Raji (cell line): ENCODE measurements around the gene POU6F2.

Source experiments
- POLR2A ChIP-seq: IDR thresholded peaks from 2 replicates; pipeline ENCODE4 v1.6.1; 2011; ENCODE audit warnings: low read depth, low read length, control low read depth; ENCODE audit not compliant: insufficient read depth

The POU6F2 gene

GRCh38 chr7:39130857-39131526 lies 153.3 kb downstream of the POU6F2 start:
- no peak for TF ChIP-seq POLR2A

DNA sequence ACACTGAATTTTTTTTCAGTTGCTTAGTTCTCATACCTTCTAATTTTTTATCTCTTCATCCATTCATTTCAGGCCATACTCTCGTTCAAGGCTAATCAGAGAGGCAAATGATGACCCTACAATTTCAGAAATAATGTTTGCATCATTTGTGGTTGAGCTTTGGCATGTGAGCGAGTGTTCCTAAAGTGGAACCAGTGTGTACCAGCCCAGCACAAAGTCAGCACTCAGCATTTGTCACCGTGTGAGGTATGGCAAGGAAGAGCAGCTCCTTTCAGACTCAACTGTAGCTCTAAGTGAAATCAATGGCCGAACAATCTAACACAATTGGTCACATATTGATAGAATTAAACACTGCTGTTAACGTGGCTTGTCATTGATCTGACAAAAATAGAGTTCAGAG lies 154.6 kb downstream of the POU6F2 start:
- TF ChIP-seq POLR2A: no peak

DNA sequence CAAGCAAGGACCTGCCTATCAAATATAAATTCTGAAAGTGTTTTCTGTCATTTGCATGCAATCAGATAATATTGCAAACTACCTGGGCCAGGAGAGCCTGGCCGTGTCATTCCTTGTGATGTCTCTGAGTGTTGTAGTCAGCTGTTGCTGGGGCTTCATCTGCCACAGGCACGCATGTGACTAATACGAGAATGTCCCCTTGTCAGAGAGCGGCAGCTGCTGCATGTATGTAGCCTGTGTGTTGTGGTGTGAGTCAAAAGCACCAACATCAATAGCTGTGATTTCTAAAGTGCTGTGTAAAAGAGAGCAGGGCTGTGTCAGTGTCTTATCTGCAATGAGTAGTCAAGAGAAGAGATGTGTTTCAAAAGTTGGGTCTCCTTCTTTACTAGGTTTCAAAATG lies 155.4 kb downstream of the POU6F2 start:
- TF ChIP-seq POLR2A: no peak

- no peak for TF ChIP-seq POLR2A
These were observed 159.8 kb downstream of the POU6F2 start for GRCh38 chr7:39137480-39137879.

DNA sequence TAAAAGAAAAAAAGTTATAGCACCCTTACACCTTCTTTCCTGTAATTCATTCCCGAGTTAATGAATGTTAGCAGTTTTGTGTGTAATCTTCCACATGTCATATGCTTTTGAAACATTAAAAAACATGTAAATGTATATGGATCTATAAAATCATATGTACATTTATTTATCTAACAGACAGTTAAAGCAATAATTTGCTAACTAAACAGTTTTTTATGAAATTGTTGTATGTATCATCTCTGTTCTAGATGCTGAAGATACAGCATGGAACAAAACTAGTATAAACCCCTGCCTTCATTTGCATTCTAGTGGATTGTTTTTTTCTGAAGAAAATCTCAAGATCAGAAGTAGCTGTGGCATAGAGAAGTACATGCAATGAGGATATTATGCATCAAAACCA lies 165.0 kb downstream of the POU6F2 start:
- no peak for TF ChIP-seq POLR2A

GRCh38 chr7:39144420-39144819 lies 166.7 kb downstream of the POU6F2 start:
- no peak for TF ChIP-seq POLR2A

DNA sequence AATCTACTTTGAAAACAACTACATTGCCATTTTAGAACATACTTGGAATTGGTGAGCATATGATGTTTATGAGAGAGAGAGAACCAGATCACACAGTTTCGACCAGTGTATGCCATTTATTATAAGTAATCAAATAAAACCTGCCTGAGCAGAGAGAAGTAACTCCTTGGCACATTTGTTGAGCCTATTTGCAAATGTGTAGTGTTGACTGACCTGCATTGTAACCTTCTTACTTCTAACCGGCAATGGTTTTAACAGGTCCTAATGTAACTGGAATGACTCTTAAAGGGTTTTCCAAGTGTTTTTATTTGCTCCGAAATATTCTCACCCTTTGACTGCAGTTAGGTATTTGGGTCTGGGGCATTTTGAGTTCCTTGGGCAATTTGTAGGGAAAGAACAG lies 167.6 kb downstream of the POU6F2 start:
- no peak for TF ChIP-seq POLR2A

DNA sequence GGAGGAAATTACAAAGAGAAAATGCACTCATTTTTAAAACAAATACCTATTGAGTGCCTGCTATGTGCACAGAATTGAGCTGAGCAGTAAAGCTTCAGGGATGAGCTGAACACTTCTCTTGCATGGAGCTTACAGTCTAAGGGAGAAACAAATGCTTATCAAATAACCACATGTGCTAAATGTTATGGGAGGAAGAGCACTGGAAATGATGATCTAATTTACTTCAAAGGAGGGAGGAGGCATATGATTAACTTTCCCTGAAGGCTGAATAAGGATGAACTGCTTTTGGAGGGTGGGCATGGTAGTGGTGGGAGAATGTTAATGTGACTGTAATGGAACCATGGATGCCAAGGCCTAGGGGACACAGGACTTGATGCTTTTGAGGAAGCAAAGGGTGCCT lies 168.2 kb downstream of the POU6F2 start:
- TF ChIP-seq POLR2A: no peak

DNA sequence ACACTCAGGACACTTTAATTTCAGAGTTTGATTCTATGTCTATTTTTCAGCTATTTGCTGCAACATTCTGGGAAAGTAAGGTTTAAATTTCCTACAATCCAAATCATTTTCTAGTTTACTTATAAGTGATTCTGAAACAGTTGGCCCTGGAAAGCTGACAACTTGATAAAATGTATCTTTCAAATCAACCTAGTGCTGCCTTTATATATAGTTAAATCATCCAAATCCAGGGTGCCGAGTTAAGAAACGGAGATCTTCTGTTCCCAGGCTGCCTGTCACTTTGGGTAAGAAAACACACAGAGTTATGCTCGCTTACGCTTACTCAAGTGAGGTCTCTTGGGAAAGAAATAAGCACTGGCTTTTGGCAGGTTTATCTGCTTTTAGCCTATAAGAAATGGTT lies 175.0 kb downstream of the POU6F2 start:
- no peak for TF ChIP-seq POLR2A

DNA sequence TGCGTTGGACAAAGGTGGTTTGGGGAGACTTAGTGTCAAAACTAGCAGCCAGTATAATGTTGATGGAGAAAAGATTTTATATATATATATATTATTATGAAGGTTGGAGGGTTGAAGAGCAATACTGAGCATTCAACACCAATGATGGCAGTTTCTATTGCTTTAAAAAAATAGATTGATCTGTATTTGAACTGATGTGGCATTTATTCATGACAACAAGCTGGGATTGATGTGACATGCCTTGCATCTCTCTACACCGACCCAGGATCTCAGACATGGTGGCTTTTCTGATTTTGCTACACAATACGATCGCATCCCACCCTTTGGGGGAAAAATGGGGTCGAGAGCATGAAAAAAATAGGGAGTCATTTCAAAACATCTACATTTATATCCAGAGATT lies 175.4 kb downstream of the POU6F2 start:
- no peak for TF ChIP-seq POLR2A

- no peak for TF ChIP-seq POLR2A
These were observed 175.9 kb downstream of the POU6F2 start for GRCh38 chr7:39153647-39154046.

- no peak for TF ChIP-seq POLR2A
These were observed 177.1 kb downstream of the POU6F2 start for GRCh38 chr7:39154815-39155214.

DNA sequence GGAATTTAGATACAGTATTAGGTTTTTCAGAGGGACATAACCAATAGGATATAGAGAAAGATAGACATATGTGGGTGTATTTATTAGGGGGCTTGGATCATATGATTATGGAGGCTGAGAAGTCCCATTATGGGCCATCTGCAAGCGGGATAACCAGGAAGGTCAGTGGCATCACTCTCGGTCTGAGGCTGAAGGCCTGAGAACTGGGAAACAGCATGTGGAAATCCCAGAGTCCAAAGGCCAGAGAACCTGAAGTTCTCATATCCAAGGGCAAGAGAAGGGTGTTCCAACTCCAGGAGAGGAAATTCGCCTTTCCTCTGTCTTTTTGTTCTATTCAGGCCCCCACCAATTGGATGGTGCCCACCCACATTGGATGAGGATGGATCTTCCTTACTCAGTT lies 180.7 kb downstream of the POU6F2 start:
- TF ChIP-seq POLR2A: no peak

- no peak for TF ChIP-seq POLR2A
These were observed 184.2 kb downstream of the POU6F2 start for GRCh38 chr7:39161903-39162302.

- TF ChIP-seq POLR2A: no peak
These were observed 187.2 kb downstream of the POU6F2 start for GRCh38 chr7:39164887-39165286.

GRCh38 chr7:39168403-39169098 lies 190.8 kb downstream of the POU6F2 start:
- no peak for TF ChIP-seq POLR2A

GRCh38 chr7:39172137-39172536 lies 194.4 kb downstream of the POU6F2 start:
- TF ChIP-seq POLR2A: no peak
